Activated T-cell treated with anti-CD3 and anti-CD28 coated beads, Interleukin-2, amount 50 U/mL, for 72 hours (primary cell): Measurements from ENCODE around the gene EFCAB6. TPM values are rescaled to one million over a fixed set of nuclear protein-coding genes. Genes with fewer than 3 reads are reported as not detected.

Experiments used
- ATAC-seq, 2 donors: fragments of 150-1000 bp; cut with Tn5 transposase; replicated peaks in 1 of 2; 2 replicates each; pipeline ENCODE4 v1.10.0; 2021; ENCODE audit warnings: moderate library complexity in 2 of 2, mild to moderate bottlenecking in 1 of 2
- DNase-seq, 2 donors: peaks; one replicate each; pipeline ENCODE4 v3.0.0; 2021 to 2022; ENCODE audit warnings: mixed read lengths in 1 of 2
- H3K27ac Mint-ChIP-seq: one replicate; pipeline ENCODE4 v1.8.0; 2022; ENCODE audit warnings: mild to moderate bottlenecking, moderate library complexity, mixed read lengths
- H3K27me3 Mint-ChIP-seq: one replicate; pipeline ENCODE4 v1.8.0; 2022; ENCODE audit warnings: low read depth, mixed read lengths
- H3K36me3 Mint-ChIP-seq, 2 donors: one replicate each; pipeline ENCODE4 v1.8.0; 2022; ENCODE audit warnings: mixed read lengths in 2 of 2, mild to moderate bottlenecking in 1 of 2; ENCODE audit not compliant: insufficient read depth in 2 of 2
- H3K4me1 Mint-ChIP-seq: one replicate; pipeline ENCODE4 v1.8.0; 2022; ENCODE audit warnings: low read depth, mixed read lengths
- H3K4me3 Mint-ChIP-seq, 2 donors: one replicate each; pipeline ENCODE4 v1.8.0; 2022; ENCODE audit warnings: mild to moderate bottlenecking in 2 of 2, mixed read lengths in 2 of 2, moderate library complexity in 2 of 2
- H3K9me3 Mint-ChIP-seq, 2 donors: one replicate each; pipeline ENCODE4 v1.8.0; 2022; ENCODE audit warnings: mixed read lengths in 2 of 2
- total RNA-seq, 2 donors: library from RNA; stranded (reverse); gene quantifications; one replicate each; pipeline ENCODE4 v1.2.3, GENCODE V29; 2022

Gene EFCAB6
- total RNA-seq, 2 donors from 2014 or later: 0.19 to 0.70 TPM

- no peaks in the 10 kb centered on the region for H3K27me3 Mint-ChIP-seq
Measured at GRCh38 chr22:43566561-43567332, 245.4 kb downstream of the EFCAB6 start.

GRCh38 chr22:43566021-43566420 is 246.1 kb downstream of the EFCAB6 start:
- Mint-ChIP-seq H3K9me3 (peaks cover 0 to 1% of the 10 kb centered on the region in 2 donors), H3K27ac (no peak overlapping the region), H3K27me3 (no peaks in the 10 kb centered on the region), H3K36me3 (peaks cover 0 to 2% of the 10 kb centered on the region in 2 donors), H3K4me3 (no peak overlapping the region), H3K4me1 (no peaks in the 10 kb centered on the region)
- DNase-seq (no peak), ATAC-seq (no peak)

More at GRCh38 chr22:43566561-43567332, 245.4 kb downstream of the EFCAB6 start:
- ATAC-seq: no peak
- Mint-ChIP-seq H3K4me3 (no peak overlapping the region), H3K4me1 (no peaks in the 10 kb centered on the region), H3K9me3 (peaks cover 0 to 1% of the 10 kb centered on the region in 2 donors), H3K27ac (no peak overlapping the region), H3K36me3 (no peaks in the 10 kb centered on the region)
- no peak for DNase-seq

- Mint-ChIP-seq H3K27ac (no peak overlapping the region), H3K36me3 (peaks cover 0 to 2% of the 10 kb centered on the region in 2 donors), H3K27me3 (no peaks in the 10 kb centered on the region), H3K9me3 (peaks cover 0 to 1% of the 10 kb centered on the region in 2 donors), H3K4me3 (no peak overlapping the region), H3K4me1 (no peaks in the 10 kb centered on the region)
- no peak for DNase-seq
- no peak for ATAC-seq
Measured at GRCh38 chr22:43564859-43565258, 247.2 kb downstream of the EFCAB6 start.

GRCh38 chr22:43563571-43563970 is 248.5 kb downstream of the EFCAB6 start:
- Mint-ChIP-seq H3K4me1 (no peaks in the 10 kb centered on the region), H3K4me3 (no peak overlapping the region), H3K9me3 (peaks cover 0 to 1% of the 10 kb centered on the region in 2 donors), H3K36me3 (peaks cover 0 to 2% of the 10 kb centered on the region in 2 donors), H3K27ac (no peak overlapping the region), H3K27me3 (no peaks in the 10 kb centered on the region)
- DNase-seq (no peak), ATAC-seq (no peak)

GRCh38 chr22:43562843-43563242 is 249.3 kb downstream of the EFCAB6 start:
- H3K36me3 Mint-ChIP-seq: peaks cover 0 to 2% of the 10 kb centered on the region in 2 donors
- H3K9me3 Mint-ChIP-seq: peaks cover 0 to 1% of the 10 kb centered on the region in 2 donors
- H3K27ac Mint-ChIP-seq: no peak overlapping the region
- no peaks in the 10 kb centered on the region for H3K4me1 Mint-ChIP-seq
- no peaks in the 10 kb centered on the region for H3K27me3 Mint-ChIP-seq
- ATAC-seq: no peak
- no peak for DNase-seq
- H3K4me3 Mint-ChIP-seq: no peak overlapping the region

GRCh38 chr22:43561415-43562178 is 250.5 kb downstream of the EFCAB6 start:
- no peak overlapping the region for H3K27ac Mint-ChIP-seq
- peaks cover 0 to 1% of the 10 kb centered on the region in 2 donors for H3K9me3 Mint-ChIP-seq
- DNase-seq (no peak), ATAC-seq (no peak)
- peaks cover 0 to 2% of the 10 kb centered on the region in 2 donors for H3K36me3 Mint-ChIP-seq
- no peaks in the 10 kb centered on the region for H3K4me1 Mint-ChIP-seq
- H3K27me3 Mint-ChIP-seq: no peaks in the 10 kb centered on the region
- no peak overlapping the region for H3K4me3 Mint-ChIP-seq

- H3K9me3 Mint-ChIP-seq: peaks cover 0 to 1% of the 10 kb centered on the region in 2 donors
- no peak overlapping the region for H3K4me3 Mint-ChIP-seq
- peaks cover 0 to 2% of the 10 kb centered on the region in 2 donors for H3K36me3 Mint-ChIP-seq
- H3K27ac Mint-ChIP-seq: no peak overlapping the region
- no peaks in the 10 kb centered on the region for H3K4me1 Mint-ChIP-seq
- no peak for DNase-seq
- H3K27me3 Mint-ChIP-seq: no peaks in the 10 kb centered on the region
- ATAC-seq: no peak
Measured at GRCh38 chr22:43560651-43561050, 251.5 kb downstream of the EFCAB6 start.

GRCh38 chr22:43555561-43556515 is 256.3 kb downstream of the EFCAB6 start:
- no peak overlapping the region for H3K4me3 Mint-ChIP-seq
- ATAC-seq: no peak
- H3K9me3 Mint-ChIP-seq: no peaks in the 10 kb centered on the region
- H3K27me3 Mint-ChIP-seq: peaks cover 4% of the 10 kb centered on the region
- no peaks in the 10 kb centered on the region for H3K4me1 Mint-ChIP-seq
- no peaks in the 10 kb centered on the region for H3K36me3 Mint-ChIP-seq
- DNase-seq: no peak
- no peak overlapping the region for H3K27ac Mint-ChIP-seq

- H3K36me3 Mint-ChIP-seq: no peaks in the 10 kb centered on the region
Measured at GRCh38 chr22:43554694-43555365, 257.3 kb downstream of the EFCAB6 start.

GRCh38 chr22:43554259-43554636 is 257.9 kb downstream of the EFCAB6 start:
- Mint-ChIP-seq H3K27ac (no peak overlapping the region), H3K36me3 (no peaks in the 10 kb centered on the region), H3K4me1 (no peaks in the 10 kb centered on the region), H3K27me3 (peaks cover 4% of the 10 kb centered on the region), H3K9me3 (no peaks in the 10 kb centered on the region), H3K4me3 (no peak overlapping the region)
- no peak for DNase-seq
- no peak for ATAC-seq

More at GRCh38 chr22:43554694-43555365, 257.3 kb downstream of the EFCAB6 start:
- no peak overlapping the region for H3K4me3 Mint-ChIP-seq
- ATAC-seq: no peak
- H3K27me3 Mint-ChIP-seq: peaks cover 4% of the 10 kb centered on the region
- no peak for DNase-seq
- no peaks in the 10 kb centered on the region for H3K4me1 Mint-ChIP-seq
- H3K27ac Mint-ChIP-seq: no peak overlapping the region
- H3K9me3 Mint-ChIP-seq: no peaks in the 10 kb centered on the region

GRCh38 chr22:43553451-43554258 is 258.4 kb downstream of the EFCAB6 start:
- Mint-ChIP-seq H3K4me3 (no peak overlapping the region), H3K27me3 (peaks cover 4% of the 10 kb centered on the region), H3K27ac (no peak overlapping the region), H3K9me3 (no peaks in the 10 kb centered on the region), H3K4me1 (no peaks in the 10 kb centered on the region), H3K36me3 (no peaks in the 10 kb centered on the region)
- no peak for ATAC-seq
- no peak for DNase-seq

- peaks cover 10% of the 10 kb centered on the region for H3K27me3 Mint-ChIP-seq
- no peak for DNase-seq
- no peak overlapping the region for H3K4me3 Mint-ChIP-seq
- H3K27ac Mint-ChIP-seq: no peak overlapping the region
- no peaks in the 10 kb centered on the region for H3K4me1 Mint-ChIP-seq
- no peak for ATAC-seq
- H3K9me3 Mint-ChIP-seq: no peaks in the 10 kb centered on the region
- H3K36me3 Mint-ChIP-seq: no peaks in the 10 kb centered on the region
Measured at GRCh38 chr22:43550672-43551071, 261.4 kb downstream of the EFCAB6 start.
